ENCODE measurements around the gene GSX2. TPM values are rescaled to one million over a fixed set of nuclear protein-coding genes. Genes with fewer than 3 reads are reported as not detected.
"Not testable (repeated sequence)": the region's sequence is repeated elsewhere in the genome, so short reads cannot be mapped to it uniquely, and the experiment has no call there.

Gene GSX2
- not detected for total RNA-seq

DNA sequence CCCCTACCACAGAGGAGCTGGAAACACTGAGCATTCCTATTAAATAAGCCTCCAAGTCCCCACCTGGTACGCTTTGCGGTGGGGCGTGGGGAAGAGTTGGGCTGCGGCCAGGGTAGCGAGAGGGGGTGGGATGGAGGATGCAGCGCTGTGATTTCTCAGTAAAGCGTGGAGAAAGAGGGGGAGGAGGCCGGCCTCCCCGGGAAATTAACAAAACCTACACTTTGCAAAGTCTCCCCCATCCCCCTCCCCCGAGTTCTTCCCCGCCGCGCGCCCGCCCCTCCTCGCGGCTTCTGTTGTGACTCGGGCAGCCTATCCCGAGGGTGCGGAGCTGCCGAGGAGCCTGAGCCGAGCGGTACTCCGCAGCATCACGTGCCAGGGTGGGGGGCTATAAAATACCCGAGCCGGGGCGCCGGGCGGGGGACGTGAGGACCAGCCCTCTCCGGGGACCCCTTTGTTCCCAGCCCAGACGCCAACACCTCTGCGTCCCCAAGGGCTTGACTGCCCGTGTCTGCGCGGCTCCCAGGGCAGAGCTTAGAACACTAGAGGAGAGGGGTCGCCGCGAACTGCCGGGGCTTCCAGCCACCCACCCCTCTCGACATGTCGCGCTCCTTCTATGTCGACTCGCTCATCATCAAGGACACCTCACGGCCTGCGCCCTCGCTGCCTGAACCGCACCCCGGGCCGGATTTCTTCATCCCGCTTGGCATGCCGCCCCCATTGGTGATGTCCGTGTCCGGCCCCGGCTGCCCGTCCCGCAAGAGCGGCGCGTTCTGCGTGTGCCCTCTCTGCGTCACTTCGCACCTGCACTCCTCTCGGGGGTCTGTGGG lies at the start of gene GSX2:
GSX2 (plus strand) TSS at position 416 of the 827 bp plus-strand sequence; CDS start at position 598, 182 bp downstream.
- no peak within 1 kb of the TSS for H3K27ac Mint-ChIP-seq
- H3K4me3 Mint-ChIP-seq = peak within 1 kb of the TSS; percentile 69
- ATAC-seq (replicated peaks) = no peak
- H3K9me3 Mint-ChIP-seq = no peaks in the 10 kb centered on the region
- peaks cover 77% of the 10 kb centered on the region for H3K27me3 Mint-ChIP-seq
- no peaks in the 10 kb centered on the region for H3K36me3 Mint-ChIP-seq (ENCODE audit: low read depth)
- H3K4me1 Mint-ChIP-seq = peaks cover 4% of the 10 kb centered on the region

DNA sequence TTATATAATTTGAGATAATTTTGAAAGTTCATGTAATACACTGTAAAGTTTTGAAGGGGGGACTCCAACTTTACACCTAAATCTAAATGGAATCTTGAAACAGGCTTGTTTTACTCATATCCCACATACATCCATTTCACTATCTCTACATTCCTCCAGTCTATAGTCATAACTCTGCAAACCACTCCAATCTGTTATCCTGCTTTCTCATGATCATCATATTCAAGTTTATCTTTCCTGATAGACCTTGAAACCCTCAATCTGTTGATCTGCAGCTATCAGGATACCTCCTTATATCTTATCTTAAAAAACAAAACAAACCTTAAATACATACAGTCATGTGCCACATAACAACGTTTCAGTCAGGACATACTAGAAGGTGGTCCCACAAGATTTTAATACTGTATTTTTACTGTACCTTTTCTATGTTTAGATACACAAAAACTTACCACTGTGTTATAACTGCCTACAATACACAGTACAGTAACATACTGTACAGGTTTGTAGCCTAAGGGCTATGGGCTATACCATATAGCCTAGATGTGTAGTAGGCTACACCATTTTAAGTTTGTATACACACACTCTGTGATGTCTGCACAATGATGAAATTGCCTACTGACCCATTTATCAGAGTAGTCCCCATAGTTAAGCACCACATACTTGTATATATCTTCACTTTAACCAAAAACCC lies 49.6 kb upstream of the GSX2 start:
- Mint-ChIP-seq H3K9me3 (no peaks in the 10 kb centered on the region), H3K27me3 (no peaks in the 10 kb centered on the region), H3K4me3 (no peak overlapping the region), H3K4me1 (peaks cover 21% of the 10 kb centered on the region), H3K36me3 (ENCODE audit: low read depth) (peaks cover 61% of the 10 kb centered on the region), H3K27ac (no peak overlapping the region)
- ATAC-seq (replicated peaks) = no peak

- H3K4me3 Mint-ChIP-seq; H3K9me3 Mint-ChIP-seq; ATAC-seq (replicated peaks); H3K27ac Mint-ChIP-seq; H3K27me3 Mint-ChIP-seq: not testable (repeated sequence)
- H3K4me1 Mint-ChIP-seq = peaks cover 44% of the 10 kb centered on the region
- H3K36me3 Mint-ChIP-seq (ENCODE audit: low read depth) = peaks cover 48% of the 10 kb centered on the region
Measured at GRCh38 chr4:54053322-54053721, 46.6 kb upstream of the GSX2 start.

DNA sequence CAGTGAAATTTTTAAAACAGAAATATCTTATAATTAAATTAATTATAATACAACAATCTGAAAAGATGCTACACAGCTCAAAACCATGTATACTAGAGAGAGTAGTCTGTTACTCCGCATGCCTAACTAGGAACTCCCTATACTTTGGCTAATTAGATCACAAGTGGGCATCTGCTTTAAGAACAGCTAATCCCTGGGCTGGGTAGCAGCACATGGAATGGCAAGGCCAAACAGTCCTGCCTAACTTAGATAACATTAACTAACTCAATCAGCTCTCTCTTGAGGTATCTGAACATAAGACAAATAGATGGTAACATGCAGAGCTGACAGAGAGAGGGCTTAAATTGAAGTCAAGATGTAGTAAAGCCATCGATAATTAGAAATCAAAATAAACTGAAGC lies 45.5 kb upstream of the GSX2 start:
- H3K27ac Mint-ChIP-seq = no peak overlapping the region
- no peak overlapping the region for H3K4me3 Mint-ChIP-seq
- peaks cover 47% of the 10 kb centered on the region for H3K4me1 Mint-ChIP-seq
- H3K36me3 Mint-ChIP-seq (ENCODE audit: low read depth) = peaks cover 42% of the 10 kb centered on the region
- no peaks in the 10 kb centered on the region for H3K27me3 Mint-ChIP-seq
- no peaks in the 10 kb centered on the region for H3K9me3 Mint-ChIP-seq
- ATAC-seq (replicated peaks) = no peak

- Mint-ChIP-seq H3K9me3 (no peaks in the 10 kb centered on the region), H3K4me1 (peaks cover 55% of the 10 kb centered on the region), H3K36me3 (ENCODE audit: low read depth) (peaks cover 42% of the 10 kb centered on the region), H3K27ac (no peak overlapping the region), H3K4me3 (no peak overlapping the region), H3K27me3 (no peaks in the 10 kb centered on the region)
- no peak for ATAC-seq (replicated peaks)
Measured at GRCh38 chr4:54055494-54055893, 44.5 kb upstream of the GSX2 start.

GRCh38 chr4:54056360-54056759 lies 43.6 kb upstream of the GSX2 start:
- no peaks in the 10 kb centered on the region for H3K27me3 Mint-ChIP-seq
- peaks cover 43% of the 10 kb centered on the region for H3K36me3 Mint-ChIP-seq (ENCODE audit: low read depth)
- peak overlapping the region; percentile 85 for H3K4me3 Mint-ChIP-seq
- no peaks in the 10 kb centered on the region for H3K9me3 Mint-ChIP-seq
- ATAC-seq (replicated peaks) = peak; percentile 32
- H3K27ac Mint-ChIP-seq = no peak overlapping the region
- H3K4me1 Mint-ChIP-seq = peaks cover 50% of the 10 kb centered on the region

DNA sequence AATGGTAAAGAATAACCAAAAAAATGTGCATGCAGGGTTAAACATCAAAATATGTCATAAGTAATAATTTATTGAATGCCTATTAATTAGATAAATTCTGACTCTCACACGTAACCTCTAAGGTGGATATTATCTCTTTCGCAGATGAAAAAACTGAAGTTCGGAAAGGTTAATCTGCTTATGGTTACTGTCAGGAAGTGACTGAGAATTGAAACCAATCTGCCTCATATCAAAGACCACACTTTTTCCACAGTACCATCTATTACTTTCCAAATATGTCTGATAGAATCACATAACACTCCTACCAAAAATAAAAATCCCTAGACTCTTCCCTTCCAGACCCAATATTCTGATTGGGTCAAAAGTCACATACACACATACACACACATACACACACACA lies 41.8 kb upstream of the GSX2 start:
- H3K27ac Mint-ChIP-seq = peak overlapping the region; percentile 82
- ATAC-seq (replicated peaks) = peak; percentile 74
- H3K27me3 Mint-ChIP-seq = no peaks in the 10 kb centered on the region
- H3K9me3 Mint-ChIP-seq = no peaks in the 10 kb centered on the region
- peaks cover 51% of the 10 kb centered on the region for H3K4me1 Mint-ChIP-seq
- peaks cover 54% of the 10 kb centered on the region for H3K36me3 Mint-ChIP-seq (ENCODE audit: low read depth)
- peak overlapping the region; percentile 85 for H3K4me3 Mint-ChIP-seq

- H3K36me3 Mint-ChIP-seq (ENCODE audit: low read depth) = peaks cover 56% of the 10 kb centered on the region
- no peaks in the 10 kb centered on the region for H3K9me3 Mint-ChIP-seq
- peak overlapping the region; percentile 93 for H3K4me3 Mint-ChIP-seq
- H3K4me1 Mint-ChIP-seq = peaks cover 44% of the 10 kb centered on the region
- H3K27ac Mint-ChIP-seq = no peak overlapping the region
- ATAC-seq (replicated peaks) = no peak
- no peaks in the 10 kb centered on the region for H3K27me3 Mint-ChIP-seq
Measured at GRCh38 chr4:54060116-54060515, 39.8 kb upstream of the GSX2 start.

GRCh38 chr4:54061067-54061466 lies 38.9 kb upstream of the GSX2 start:
- Mint-ChIP-seq H3K4me1 (peaks cover 46% of the 10 kb centered on the region), H3K27ac (peak overlapping the region; percentile 53), H3K27me3 (no peaks in the 10 kb centered on the region), H3K9me3 (no peaks in the 10 kb centered on the region), H3K4me3 (peak overlapping the region; percentile 93), H3K36me3 (ENCODE audit: low read depth) (peaks cover 53% of the 10 kb centered on the region)
- ATAC-seq (replicated peaks) = no peak

DNA sequence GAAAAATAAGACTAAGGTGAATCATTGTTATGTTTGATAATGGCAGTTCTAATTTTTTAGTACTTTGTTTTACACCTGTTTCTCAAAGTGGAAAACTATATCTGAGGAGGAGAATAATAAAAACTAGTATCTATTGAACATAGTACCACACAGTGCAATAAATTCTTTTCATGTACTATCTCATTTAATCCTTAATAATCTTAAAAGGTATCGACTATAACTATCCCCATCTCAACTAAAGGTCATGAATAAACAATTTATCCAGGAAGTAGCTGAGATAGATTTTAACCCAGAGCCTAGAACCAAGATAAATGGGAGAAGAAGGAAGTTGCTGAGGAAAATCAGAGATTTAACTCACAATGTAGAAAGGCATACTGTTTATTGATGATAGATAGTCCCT lies 38.1 kb upstream of the GSX2 start:
- H3K27ac Mint-ChIP-seq = peak overlapping the region; percentile 53
- H3K4me1 Mint-ChIP-seq = peaks cover 41% of the 10 kb centered on the region
- ATAC-seq (replicated peaks) = no peak

DNA sequence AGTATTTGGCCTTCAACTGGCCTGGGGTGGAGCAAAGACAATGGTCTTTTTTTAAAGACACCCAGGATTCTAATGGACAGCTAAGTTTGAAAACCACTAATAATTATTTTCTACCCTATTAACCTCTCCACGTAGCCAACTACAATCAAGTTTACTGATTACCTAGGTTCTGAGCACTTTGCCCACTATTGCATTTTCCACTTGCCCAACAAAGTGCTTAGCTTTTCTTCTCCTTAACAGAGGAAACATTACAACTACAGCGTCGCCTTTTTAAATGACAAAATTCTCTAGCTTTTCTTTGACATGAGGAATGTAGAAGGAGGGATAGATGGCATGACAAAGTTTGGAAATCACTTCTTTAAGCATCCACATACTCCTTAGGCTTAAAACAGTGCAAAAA lies 37.6 kb upstream of the GSX2 start:
- no peak for ATAC-seq (replicated peaks)
- Mint-ChIP-seq H3K27ac (peak overlapping the region; percentile 97), H3K36me3 (ENCODE audit: low read depth) (peaks cover 53% of the 10 kb centered on the region), H3K4me3 (peak overlapping the region; percentile 93), H3K9me3 (no peaks in the 10 kb centered on the region), H3K4me1 (peaks cover 36% of the 10 kb centered on the region), H3K27me3 (no peaks in the 10 kb centered on the region)

More for the DNA sequence above, 38.1 kb upstream of the GSX2 start:
- H3K4me3 Mint-ChIP-seq = peak overlapping the region; percentile 93
- H3K27me3 Mint-ChIP-seq = no peaks in the 10 kb centered on the region
- peaks cover 53% of the 10 kb centered on the region for H3K36me3 Mint-ChIP-seq (ENCODE audit: low read depth)
- no peaks in the 10 kb centered on the region for H3K9me3 Mint-ChIP-seq

GRCh38 chr4:54063229-54063628 lies 36.7 kb upstream of the GSX2 start:
- H3K36me3 Mint-ChIP-seq (ENCODE audit: low read depth) = peaks cover 49% of the 10 kb centered on the region
- peak overlapping the region; percentile 93 for H3K4me3 Mint-ChIP-seq
- peak; percentile 64 for ATAC-seq (replicated peaks)
- H3K4me1 Mint-ChIP-seq = peaks cover 27% of the 10 kb centered on the region
- H3K27me3 Mint-ChIP-seq = no peaks in the 10 kb centered on the region
- peak overlapping the region; percentile 97 for H3K27ac Mint-ChIP-seq
- H3K9me3 Mint-ChIP-seq = no peaks in the 10 kb centered on the region

GRCh38 chr4:54063737-54064316 lies 36.1 kb upstream of the GSX2 start:
- Mint-ChIP-seq H3K9me3 (no peaks in the 10 kb centered on the region), H3K36me3 (ENCODE audit: low read depth) (peaks cover 46% of the 10 kb centered on the region), H3K4me1 (peaks cover 24% of the 10 kb centered on the region), H3K4me3 (peak overlapping the region; percentile 93), H3K27ac (peak overlapping the region; percentile 97), H3K27me3 (no peaks in the 10 kb centered on the region)
- peak; percentile 34 for ATAC-seq (replicated peaks)

DNA sequence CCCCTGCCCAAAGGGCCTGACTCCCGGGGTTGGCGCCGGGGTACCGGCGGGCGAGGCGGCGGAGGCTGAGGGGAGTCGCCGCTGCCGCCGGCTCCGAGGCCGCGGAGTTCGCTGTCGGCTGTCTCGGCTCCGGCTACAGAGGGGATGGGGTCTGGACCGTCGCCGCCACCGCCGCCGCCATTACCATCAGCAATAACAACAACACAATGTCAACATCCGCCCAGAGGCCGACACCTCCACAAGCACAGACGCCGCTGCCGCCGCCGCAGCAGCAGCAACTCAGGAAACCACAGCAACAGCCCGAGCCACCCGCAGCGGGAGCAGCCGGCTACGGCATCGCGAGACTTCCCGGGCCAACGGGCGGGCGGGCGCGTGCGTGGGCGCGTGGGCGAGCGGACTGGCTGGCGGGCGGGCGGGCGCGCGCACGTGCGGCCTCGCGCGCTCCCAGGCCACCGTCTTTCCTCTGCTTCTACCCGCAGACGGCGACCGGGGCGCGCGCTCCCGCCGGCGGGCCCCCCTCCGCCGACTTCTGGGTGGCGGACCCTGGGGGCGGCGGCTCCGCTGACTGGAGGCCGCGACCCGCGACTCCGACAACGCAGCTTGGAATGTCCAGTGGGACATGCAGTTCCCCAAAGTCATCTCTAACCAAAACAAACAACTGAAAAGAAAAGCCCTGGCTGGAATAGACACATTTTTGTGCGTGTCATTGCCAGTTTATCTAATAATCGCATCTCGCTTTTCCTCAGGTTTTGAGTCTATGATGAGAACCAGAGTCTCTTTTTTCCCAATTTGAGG lies 35.4 kb upstream of the GSX2 start, which contains the start of gene CHIC2:
CHIC2 (minus strand) TSS at position 289 of the 795 bp plus-strand sequence. CDS start 305 bp downstream, outside the sequence.
- no peaks in the 10 kb centered on the region for H3K27me3 Mint-ChIP-seq
- peaks cover 46% of the 10 kb centered on the region for H3K36me3 Mint-ChIP-seq (ENCODE audit: low read depth)
- peak within 1 kb of the TSS; percentile 93 for H3K4me3 Mint-ChIP-seq
- peak; percentile 86 for ATAC-seq (replicated peaks)
- peak within 1 kb of the TSS; percentile 97 for H3K27ac Mint-ChIP-seq
- peaks cover 24% of the 10 kb centered on the region for H3K4me1 Mint-ChIP-seq
- no peaks in the 10 kb centered on the region for H3K9me3 Mint-ChIP-seq

All from activated T-helper 17 cell treated with anti-CD3 and anti-CD28 coated beads, Interleukin-2, amount 50 U/mL, for 72 hours (primary cell).